H9 (cell line): ENCODE results near the gene SCNM1. TPM values are rescaled to one million over a fixed set of nuclear protein-coding genes. Genes with fewer than 3 reads are reported as not detected.

Experiments
- DNase-seq: peaks from one replicate; pipeline ENCODE4 v3.0.0-alpha.2; 2017
- H2AFZ ChIP-seq: one replicate; pipeline ENCODE4 v1.6.1; 2013; ENCODE audit warnings: mild to moderate bottlenecking, low read length, control low read depth, moderate library complexity
- H2AK5ac ChIP-seq: 2 replicates; pipeline ENCODE4 v1.6.1; 2013; ENCODE audit warnings: low read length, control low read depth, mixed read lengths; ENCODE audit not compliant: insufficient read length
- H2BK120ac ChIP-seq: one replicate; pipeline ENCODE4 v1.6.1; 2013; ENCODE audit warnings: low read depth, mild to moderate bottlenecking, low read length, control low read depth, inconsistent platforms; ENCODE audit not compliant: poor library complexity, severe bottlenecking
- H2BK12ac ChIP-seq: 2 replicates; pipeline ENCODE4 v1.6.1; 2013; ENCODE audit warnings: low read length, control low read depth, mixed read lengths, low read depth; ENCODE audit not compliant: insufficient read length
- H2BK15ac ChIP-seq: 2 replicates; pipeline ENCODE4 v1.6.1; 2013; ENCODE audit warnings: low read depth, low read length, control low read depth
- H2BK20ac ChIP-seq: one replicate; pipeline ENCODE4 v1.6.1; 2013; ENCODE audit warnings: low read depth, mild to moderate bottlenecking, low read length, control low read depth, inconsistent platforms; ENCODE audit not compliant: poor library complexity, severe bottlenecking
- H2BK5ac ChIP-seq: 2 replicates; pipeline ENCODE4 v1.6.1; 2013; ENCODE audit warnings: low read length, control low read depth, mixed read lengths; ENCODE audit not compliant: insufficient read length
- H3K14ac ChIP-seq: 2 replicates; pipeline ENCODE4 v1.6.1; 2013; ENCODE audit warnings: low read length, control low read depth; ENCODE audit not compliant: insufficient read depth
- H3K18ac ChIP-seq: 2 replicates; pipeline ENCODE4 v1.6.1; 2013; ENCODE audit warnings: low read depth, mild to moderate bottlenecking, mixed read lengths, low read length, control low read depth; ENCODE audit not compliant: insufficient read length
- H3K23ac ChIP-seq: 2 replicates; pipeline ENCODE4 v1.6.1; 2013; ENCODE audit warnings: low read length, control low read depth, mixed read lengths, low read depth; ENCODE audit not compliant: insufficient read length
- H3K23me2 ChIP-seq: 2 replicates; pipeline ENCODE4 v1.6.1; 2013; ENCODE audit warnings: low read depth, mild to moderate bottlenecking, mixed read lengths, low read length, control low read depth; ENCODE audit not compliant: insufficient read length, poor library complexity, severe bottlenecking
- H3K27ac ChIP-seq: 2 replicates; pipeline ENCODE4 v1.5.1; 2013; ENCODE audit warnings: low read length, control low read depth, mixed read lengths, low read depth; ENCODE audit not compliant: insufficient read length
- H3K27me3 ChIP-seq: 2 replicates; pipeline ENCODE4 v1.6.1; 2013; ENCODE audit warnings: low read length, control low read depth, inconsistent platforms; ENCODE audit not compliant: insufficient read depth
- H3K4ac ChIP-seq: 2 replicates; pipeline ENCODE4 v1.6.1; 2013; ENCODE audit warnings: low read depth, mild to moderate bottlenecking, control low read depth, inconsistent platforms, low read length, moderate library complexity
- H3K4me1 ChIP-seq: 2 replicates; pipeline ENCODE4 v1.6.1; 2013; ENCODE audit warnings: low read length, control low read depth, inconsistent platforms; ENCODE audit not compliant: insufficient read depth
- H3K4me2 ChIP-seq: 2 replicates; pipeline ENCODE4 v1.6.1; 2013; ENCODE audit warnings: low read length, control low read depth, mixed read lengths; ENCODE audit not compliant: insufficient read length, insufficient read depth
- H3K56ac ChIP-seq: 2 replicates; pipeline ENCODE4 v1.6.1; 2013; ENCODE audit warnings: low read depth, mild to moderate bottlenecking, mixed read lengths, low read length, control low read depth; ENCODE audit not compliant: insufficient read length
- H3K79me1 ChIP-seq: 2 replicates; pipeline ENCODE4 v1.6.1; 2013; ENCODE audit warnings: low read depth, mild to moderate bottlenecking, moderate library complexity, low read length, control low read depth, inconsistent platforms; ENCODE audit not compliant: insufficient read depth, poor library complexity, severe bottlenecking
- H3K79me2 ChIP-seq: 2 replicates; pipeline ENCODE4 v1.6.1; 2013; ENCODE audit warnings: low read length, control low read depth, inconsistent platforms; ENCODE audit not compliant: insufficient read depth
- H3K9ac ChIP-seq: 2 replicates; pipeline ENCODE4 v1.6.1; 2013; ENCODE audit warnings: low read length, control low read depth, mixed read lengths; ENCODE audit not compliant: insufficient read length; ENCODE audit errors: extremely low read depth
- H3K9me3 ChIP-seq: one replicate; pipeline ENCODE4 v1.6.1; 2013; ENCODE audit warnings: low read depth, low read length, inconsistent platforms; ENCODE audit not compliant: control insufficient read depth
- H3T11ph ChIP-seq: one replicate; pipeline ENCODE4 v1.6.1; 2013; ENCODE audit warnings: mild to moderate bottlenecking, low read length, control low read depth, inconsistent platforms
- H4K20me1 ChIP-seq: one replicate; pipeline ENCODE4 v1.6.1; 2013; ENCODE audit not compliant: control insufficient read depth, insufficient read length, insufficient read depth
- H4K5ac ChIP-seq: 2 replicates; pipeline ENCODE4 v1.6.1; 2013; ENCODE audit warnings: low read depth, mild to moderate bottlenecking, mixed read lengths, low read length, control low read depth; ENCODE audit not compliant: insufficient read length
- H4K8ac ChIP-seq: replicated peaks from 2 replicates; pipeline ENCODE4 v1.6.1; 2013; ENCODE audit warnings: low read length, control low read depth, mixed read lengths, low read depth; ENCODE audit not compliant: insufficient read length
- H4K91ac ChIP-seq: 2 replicates; pipeline ENCODE4 v1.6.1; 2013; ENCODE audit warnings: low read depth, mild to moderate bottlenecking, moderate library complexity, mixed read lengths, low read length, control low read depth; ENCODE audit not compliant: insufficient read length
- H3K27ac Mint-ChIP-seq, 3 experiments: 2 replicates in 2 of 3; 3 replicates in 1 of 3; pipeline ENCODE4 v1.8.0; 2020 to 2021; ENCODE audit warnings: mixed read lengths in 3 of 3, mild to moderate bottlenecking in 1 of 3, moderate library complexity in 1 of 3
- H3K27me3 Mint-ChIP-seq: 2 replicates; pipeline ENCODE4 v1.8.0; 2021; ENCODE audit warnings: low read depth, mild to moderate bottlenecking, moderate library complexity, mixed read lengths
- H3K36me3 Mint-ChIP-seq, 3 experiments: 2 replicates in 2 of 3; 3 replicates in 1 of 3; pipeline ENCODE4 v1.8.0; 2020 to 2021; ENCODE audit warnings: low read depth in 3 of 3, mixed read lengths in 3 of 3; ENCODE audit not compliant: insufficient read depth in 1 of 3
- H3K4me1 Mint-ChIP-seq, 2 experiments: 2 replicates each; pipeline ENCODE4 v1.8.0; 2020; ENCODE audit warnings: mixed read lengths in 2 of 2
- H3K4me3 Mint-ChIP-seq, 2 experiments: 2 replicates in 1 of 2; 3 replicates in 1 of 2; pipeline ENCODE4 v1.8.0; 2020 to 2021; ENCODE audit warnings: mild to moderate bottlenecking in 2 of 2, mixed read lengths in 2 of 2, moderate library complexity in 1 of 2
- H3K9me3 Mint-ChIP-seq, 2 experiments: 2 replicates in 1 of 2; 3 replicates in 1 of 2; pipeline ENCODE4 v1.8.0; 2020; ENCODE audit warnings: mild to moderate bottlenecking in 2 of 2, mixed read lengths in 2 of 2, moderate library complexity in 1 of 2
- CTCF ChIP-seq: fragments of 200-600 bp; sonication (generic); conservative IDR thresholded peaks from 3 replicates; pipeline ENCODE4 v1.8.0; 2021; ENCODE audit warnings: antibody characterized with exemption, mild to moderate bottlenecking
- WGBS: extraction: QIAGEN DNeasy Blood & Tissue Kit; methylation state at CpG from one replicate; pipeline ENCODE4 v1.1.7; 2013; ENCODE audit warnings: missing lambda C conversion rate, low lambda C conversion rate, mixed read lengths; ENCODE audit not compliant: insufficient read length; ENCODE audit errors: extremely low coverage; 5-methylcytosine and 5-hydroxymethylcytosine counted together
- total RNA-seq: library from RNA; stranded (reverse); gene quantifications from 2 replicates; pipeline ENCODE4 v1.2.1, GENCODE V29; 2021

The SCNM1 gene
- total RNA-seq, 1 experiment from 2014 or later: 60.5 TPM

GRCh38 chr1:151137789-151138188, 28.2 kb upstream of the SCNM1 start:
- Mint-ChIP-seq H3K4me3 (peak overlapping the region in 1 of 2 experiments; percentile 62; a peak in 2 of 5 replicates), H3K9me3 (no peaks in the 10 kb centered on the region), H3K4me1 (peaks cover 0 to 9% of the 10 kb centered on the region in 2 experiments; a peak in 2 of 4 replicates), H3K27ac (no peak overlapping the region), H3K27me3 (peaks cover 9% of the 10 kb centered on the region), H3K36me3 (peaks cover 20 to 48% (median 43%) of the 10 kb centered on the region in 3 experiments)
- H3K4me1 ChIP-seq: no peaks in the 10 kb centered on the region; the same call in 1 of the 2 replicates
- H2AFZ ChIP-seq: no peak overlapping the region
- H2BK15ac ChIP-seq: no peak overlapping the region
- DNase-seq: no peak
- H3K9me3 ChIP-seq: no peaks in the 10 kb centered on the region
- no peak overlapping the region for H2BK120ac ChIP-seq
- H4K5ac ChIP-seq: no peak overlapping the region
- no peak overlapping the region for H3K23ac ChIP-seq
- H3K79me1 ChIP-seq: no peaks in the 10 kb centered on the region
- H3K4me2 ChIP-seq: no peak overlapping the region
- H3K27ac ChIP-seq: no peak overlapping the region
- H3K14ac ChIP-seq: no peak overlapping the region
- no CpG with 5 or more reads among the region's 7 CpGs for WGBS
- TF ChIP-seq CTCF: no peak
- no peak overlapping the region for H2BK12ac ChIP-seq
- no peak overlapping the region for H3T11ph ChIP-seq
- H3K27me3 ChIP-seq: no peaks in the 10 kb centered on the region
- H2BK5ac ChIP-seq: no peak overlapping the region
- peaks cover 5% of the 10 kb centered on the region for H3K23me2 ChIP-seq
- no peak overlapping the region for H4K8ac ChIP-seq
- H2BK20ac ChIP-seq: no peak overlapping the region
- no peak overlapping the region for H4K91ac ChIP-seq
- no peak overlapping the region for H3K9ac ChIP-seq
- H4K20me1 ChIP-seq: no peaks in the 10 kb centered on the region
- no peak overlapping the region for H3K4ac ChIP-seq
- H3K79me2 ChIP-seq: no peaks in the 10 kb centered on the region
- H2AK5ac ChIP-seq: no peak overlapping the region
- H3K56ac ChIP-seq: no peak overlapping the region
- no peak overlapping the region for H3K18ac ChIP-seq
